Measurements from ENCODE around the gene ZNF497. TPM values are rescaled to one million over a fixed set of nuclear protein-coding genes. Genes with fewer than 3 reads are reported as not detected.

Gene ZNF497
- total and polyA plus RNA-seq, 2 of the 8 experiments (the other 6 are each of a cell fraction or from before 2014, with no cell fraction given), result 0.93 to 1.4 TPM

GRCh38 chr19:58408152-58409009, 45.8 kb upstream of the ZNF497 start, which contains the start of gene ZNF584:
Gene ZNF584, plus strand, starts transcription at chr19:58408649. Its CDS starts 499 bp downstream, at chr19:58409148.
- Histone ChIP-seq H2BK20ac (ENCODE audit: low read length) (no peak within 1 kb of the TSS), H4K91ac (replicated peaks; ENCODE audit: insufficient read length, low read length) (peak within 1 kb of the TSS; percentile 65), H2BK15ac (ENCODE audit: low read length) (0 out of 2 replicates have a peak within 1 kb of the TSS, but pooled peaks have one; percentile 53), H2AK5ac (ENCODE audit: low read depth, low read length) (no peak within 1 kb of the TSS), H3K18ac (ENCODE audit: extremely low read depth, low read length) (peak within 1 kb of the TSS; percentile 83), H3K4ac (replicated peaks; ENCODE audit: insufficient read length, low read depth, low read length) (peak within 1 kb of the TSS; percentile 77), H2BK120ac (replicated peaks; ENCODE audit: low read depth, low read length) (no peak within 1 kb of the TSS), H3K14ac (ENCODE audit: insufficient read length) (no peak within 1 kb of the TSS), H3K23ac (ENCODE audit: insufficient read length) (no peak within 1 kb of the TSS), H4K20me1 (replicated peaks in 1 of 2; ENCODE audit: control insufficient read depth in 1 of 2, insufficient read depth in 2 of 2, low read length in 2 of 2) (no peaks in the 10 kb centered on the region), H2BK5ac (ENCODE audit: low read depth, low read length) (peak within 1 kb of the TSS; percentile 82), H3K27me3 (replicated peaks in 1 of 4; ENCODE audit: control insufficient read depth in 3 of 4, extremely low read depth in 1 of 4, insufficient read depth in 3 of 4, low read length in 3 of 4) (peaks cover 0 to 7% (median 1%) of the 10 kb centered on the region in 4 experiments; a peak in 2 of 7 replicates), H3K4me2 (ENCODE audit: insufficient read depth in 1 of 2, low read depth in 2 of 2, low read length in 2 of 2) (peak within 1 kb of the TSS; percentile 94 to 95), H2AFZ (ENCODE audit: low read length) (peak within 1 kb of the TSS; percentile 74; the same call in 1 of the 2 replicates), H3K23me2 (ENCODE audit: low read depth, low read length) (peaks cover 14% of the 10 kb centered on the region), H3K56ac (replicated peaks; ENCODE audit: insufficient read length, low read depth, low read length) (peak within 1 kb of the TSS; percentile 57), H3K36me3 (ENCODE audit: control insufficient read depth in 2 of 4, insufficient read depth in 4 of 4, low read length in 3 of 4) (no peaks in the 10 kb centered on the region), H3K79me2 (ENCODE audit: control insufficient read depth in 1 of 2, insufficient read depth in 2 of 2, low read length in 2 of 2) (no peaks in the 10 kb centered on the region), H2BK12ac (ENCODE audit: low read depth, low read length) (no peak within 1 kb of the TSS; the same call in 1 of the 2 replicates), H3K4me1 (replicated peaks in 1 of 4; ENCODE audit: control insufficient read depth in 3 of 4, insufficient read depth in 4 of 4, low read length in 3 of 4) (peaks cover 0 to 18% (median 9%) of the 10 kb centered on the region in 4 experiments; a peak in 5 of 7 replicates), H3K9me3 (ENCODE audit: insufficient read depth in 2 of 2, low read depth in 1 of 2, low read length in 1 of 2) (no peaks in the 10 kb centered on the region), H3K9ac (replicated peaks in 1 of 4; ENCODE audit: extremely low read depth in 1 of 4, low read depth in 3 of 4, low read length in 3 of 4) (peak within 1 kb of the TSS; percentile 69 to 78 (median 73)), H3K79me1 (ENCODE audit: low read depth, low read length) (0 out of 2 replicates have a peak, but pooled peaks cover 5% of the 10 kb centered on the region), H3K27ac (ENCODE audit: low read depth, low read length) (peak within 1 kb of the TSS; percentile 54; the same call in 1 of the 2 replicates), H4K8ac (ENCODE audit: extremely low read depth, insufficient read depth, low read length) (peak within 1 kb of the TSS; percentile 92), H4K5ac (ENCODE audit: insufficient read length, low read depth, low read length) (peak within 1 kb of the TSS; percentile 68), H3K4me3 (ENCODE audit: extremely low read depth in 1 of 4, insufficient read depth in 2 of 4, low read depth in 3 of 4, low read length in 4 of 4) (peak within 1 kb of the TSS; percentile 76 to 85 (median 80))
- ChIA-PET POLR2A (ENCODE audit: partially characterized antibody) (interaction anchor here (0.7 to 1.6 kb wide), 16 partner anchors 8 to 135 kb away, joined by 3 to 14 read pairs (median 3); partner anchors contain the start of genes RNF225, ZNF132, ZNF324B and ZSCAN22), CTCF (ENCODE audit: partially characterized antibody) (no interaction called here)
- WGBS, 2 experiments (ENCODE audit: extremely low coverage in 1 of 2, insufficient coverage in 1 of 2, insufficient read length in 1 of 2, insufficient replicate concordance in 2 of 2, low coverage in 1 of 2, low lambda C conversion rate in 2 of 2, missing lambda C conversion rate in 1 of 2), result 2% methylated on average over 80 of the region's 100 CpGs; no CpG with 5 or more reads in 1 of the 2 experiments
- DNase-seq (ENCODE audit: low read depth in 1 of 2, low spot score in 2 of 2) (peak; percentile 74 to 93), FAIRE-seq (no peak)
- peak; percentile 78 for TF ChIP-seq TAF7 (optimal IDR thresholded peaks at IDR 0.05; ENCODE audit: borderline replicate concordance, low read depth, low read length)
- no peak for TF ChIP-seq YY1 (IDR thresholded peaks at IDR 0.05; ENCODE audit: low read depth, low read length)
- peak; percentile 82; the same call in 1 of the 2 replicates for TF ChIP-seq EGR1 (IDR thresholded peaks at IDR 0.05; ENCODE audit: borderline replicate concordance, low read depth, low read length)
- 0 out of 2 replicates have a peak, but pooled peaks have one; percentile 18 for TF ChIP-seq BACH1 (IDR thresholded peaks at IDR 0.05; ENCODE audit: low read length)
- TF ChIP-seq TBP (IDR thresholded peaks at IDR 0.05; ENCODE audit: low read depth, low read length), result peak; percentile 87
- TF ChIP-seq SIRT6 (IDR thresholded peaks at IDR 0.05; ENCODE audit: low read length), result no peak
- peak; percentile 73 for TF ChIP-seq SIX5 (IDR thresholded peaks at IDR 0.05; ENCODE audit: low read depth, low read length)
- peak; percentile 70; the same call in 1 of the 2 replicates for TF ChIP-seq SP4 (IDR thresholded peaks at IDR 0.05; ENCODE audit: low read length)
- peak; percentile 90 for TF ChIP-seq TAF1 (IDR thresholded peaks at IDR 0.05; ENCODE audit: low read depth, low read length)
- TF ChIP-seq GABPA (IDR thresholded peaks at IDR 0.05; ENCODE audit: borderline replicate concordance, insufficient read depth, low read length), result peak; percentile 14; the same call in 1 of the 2 replicates
- peak; percentile 86 for TF ChIP-seq POLR2AphosphoS5 (IDR thresholded peaks at IDR 0.05; ENCODE audit: low read depth, low read length)
- peak; percentile 85 to 90 for TF ChIP-seq POLR2A (IDR thresholded peaks at IDR 0.05; ENCODE audit: control extremely low read depth in 1 of 2, low read depth in 2 of 2, low read length in 2 of 2)
- TF ChIP-seq CREB1 (IDR thresholded peaks at IDR 0.05), result peak; percentile 80

All from H1 (cell line).